Stromal cell of bone marrow (primary cell): ENCODE data around the gene CPTP.

Experiments used
- DNase-seq: peaks from one replicate; pipeline ENCODE4 v3.0.0-alpha.2; 2012; ENCODE audit warnings: low read depth

Gene CPTP

DNA sequence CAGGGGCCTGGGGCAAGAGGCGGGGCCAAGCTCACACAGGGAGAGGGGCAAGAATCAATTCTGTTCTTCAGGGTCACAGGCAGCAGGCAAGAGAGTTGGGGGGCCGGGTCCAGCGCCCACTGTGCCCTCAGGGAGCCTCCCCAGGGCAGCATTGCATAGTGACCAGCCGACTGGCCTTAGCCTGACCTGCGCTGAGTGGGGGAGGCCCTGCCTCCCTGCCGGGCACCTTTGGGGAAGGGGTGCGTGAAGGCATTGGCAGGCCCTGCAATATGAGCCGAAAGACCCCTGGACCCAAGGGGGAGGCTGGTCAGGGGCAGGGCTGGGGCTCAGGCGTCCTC lies 32.2 kb upstream of the CPTP start:
- no peak for DNase-seq

DNA sequence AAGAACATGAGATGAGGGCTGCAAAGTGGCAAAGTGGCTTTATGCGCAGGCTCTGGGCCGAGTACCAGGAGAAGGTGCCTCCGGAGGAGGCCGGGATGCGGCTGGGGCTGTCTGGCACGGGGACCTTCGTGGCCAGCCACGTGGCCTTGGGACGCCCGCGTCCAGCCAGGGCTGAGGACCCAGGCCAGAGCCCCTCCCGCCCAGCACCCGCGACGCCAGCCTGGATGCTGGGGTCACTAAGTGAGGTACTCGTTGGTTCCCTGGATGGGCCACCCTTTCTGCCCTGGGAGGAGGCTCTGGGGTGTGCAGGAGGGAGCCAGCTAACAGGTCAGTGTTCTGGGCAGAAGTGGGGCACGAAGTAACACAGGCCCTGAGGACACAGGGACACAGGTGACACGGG lies 31.8 kb upstream of the CPTP start:
- DNase-seq: no peak

DNA sequence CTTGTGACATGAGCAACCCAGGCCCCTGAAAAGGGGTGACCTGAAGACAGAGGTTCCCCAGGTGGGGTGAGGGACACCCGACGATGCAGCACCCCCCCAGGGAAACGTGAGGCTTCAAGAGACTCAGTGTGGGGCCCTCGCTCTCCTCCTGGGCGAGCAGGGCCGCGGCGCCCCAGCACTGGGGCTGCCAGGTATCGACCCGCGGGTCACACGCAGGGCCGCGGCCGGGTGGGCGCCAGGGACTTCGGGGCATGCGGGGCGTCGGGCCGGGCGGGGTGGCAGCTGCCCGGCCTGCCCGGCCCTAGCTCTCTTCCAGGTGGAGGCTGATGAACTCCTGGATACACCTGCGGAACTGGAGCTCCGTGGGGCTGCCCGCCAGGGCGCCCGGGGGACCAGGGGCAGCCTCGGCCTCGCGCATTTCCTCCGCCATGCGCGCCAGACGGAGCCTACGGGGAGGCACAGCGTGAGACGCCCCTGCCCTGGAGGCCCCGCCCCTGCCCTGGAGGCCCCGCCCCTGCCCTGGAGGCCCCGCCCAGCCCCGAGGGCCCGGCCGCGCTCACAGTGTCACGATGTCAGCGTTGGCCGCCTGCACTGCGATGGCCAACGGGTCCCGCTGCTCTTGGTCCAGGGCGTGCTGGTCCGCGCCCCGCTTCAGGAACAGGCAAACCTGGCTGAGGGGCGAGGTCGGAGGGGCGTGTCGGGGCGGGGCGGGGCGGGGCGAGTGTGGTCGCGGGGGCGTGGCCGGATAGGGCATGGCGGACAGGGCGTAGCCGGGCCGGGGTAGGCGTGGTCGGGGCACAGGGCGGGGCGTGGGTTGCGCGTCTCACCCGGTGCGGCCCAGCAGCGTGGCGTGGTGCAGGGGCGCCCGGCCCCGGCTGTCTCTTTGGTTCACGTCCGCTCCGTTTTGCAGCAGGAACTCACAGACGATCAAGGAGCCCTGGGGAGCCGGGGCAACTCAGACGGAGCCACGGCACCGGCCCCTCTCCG lies 31.0 kb upstream of the CPTP start:
- no peak for DNase-seq

DNA sequence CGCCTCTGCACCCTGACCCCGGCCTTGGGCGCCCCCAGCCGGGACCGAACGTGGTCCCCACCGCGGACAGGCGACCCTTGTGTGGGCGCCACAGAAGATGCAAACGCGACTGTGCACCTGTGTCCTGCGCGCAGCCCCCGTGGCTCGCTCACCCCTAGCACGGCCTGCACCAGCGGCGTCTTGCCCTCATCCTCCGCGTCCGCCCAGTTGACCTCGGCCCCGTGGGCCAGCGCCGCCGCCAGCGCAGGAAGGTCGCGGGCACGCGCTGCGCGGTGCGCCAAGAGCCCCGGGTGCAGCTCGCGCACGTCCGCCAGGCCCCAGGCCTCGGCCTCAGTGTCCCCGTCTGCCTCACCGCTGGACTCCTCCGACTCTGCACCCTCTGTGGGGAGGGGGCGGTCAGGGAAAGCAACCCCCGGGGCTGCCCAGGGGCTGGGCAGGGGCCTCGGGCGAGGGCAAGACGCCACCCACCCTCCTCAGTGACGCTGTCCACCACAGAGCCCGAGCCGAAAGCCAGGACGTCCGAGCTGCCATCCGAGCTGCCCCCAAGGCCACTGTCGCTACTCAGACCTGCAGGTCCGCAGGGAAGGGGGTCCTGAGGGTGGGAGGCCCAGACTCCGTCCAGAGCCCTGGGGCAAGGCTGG lies 30.2 kb upstream of the CPTP start:
- no peak for DNase-seq

DNA sequence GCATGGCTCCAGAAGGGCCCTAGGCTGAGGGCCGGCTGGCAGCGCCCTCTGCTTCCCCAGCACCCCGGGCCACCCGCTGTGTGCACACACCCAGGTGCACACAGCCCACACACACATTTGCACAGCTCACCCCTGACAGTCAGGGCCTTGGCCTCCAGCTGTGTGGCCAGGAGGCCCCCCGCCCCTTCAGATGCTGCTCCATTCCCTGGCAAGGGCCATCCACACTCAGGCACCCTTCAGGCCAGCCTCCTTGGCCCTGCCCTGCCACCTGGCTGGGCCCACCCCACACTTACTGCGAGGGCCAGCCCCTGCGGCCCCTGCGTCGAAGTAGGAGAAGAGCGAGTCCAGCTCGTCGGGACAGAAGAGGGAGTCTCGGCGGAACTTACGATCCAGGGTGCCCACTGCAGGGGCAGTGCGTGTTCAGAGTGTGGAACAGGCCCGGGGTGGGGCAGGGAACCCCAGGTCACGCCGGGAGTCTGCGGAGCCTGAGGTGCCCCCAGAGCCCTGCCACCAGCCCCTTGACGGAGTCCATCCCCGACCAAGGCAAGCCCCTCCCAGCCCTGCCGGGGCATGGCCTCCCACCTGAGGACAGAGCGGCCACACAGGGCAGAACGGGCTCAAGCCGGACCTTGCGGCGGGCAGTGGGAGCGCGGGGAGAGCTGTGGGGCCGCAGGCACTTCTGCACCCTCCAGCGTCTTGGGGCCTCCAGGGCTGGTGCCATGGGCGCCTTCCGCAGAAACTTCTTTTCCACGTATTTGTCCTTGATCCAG lies 29.3 kb upstream of the CPTP start:
- DNase-seq: no peak

DNA sequence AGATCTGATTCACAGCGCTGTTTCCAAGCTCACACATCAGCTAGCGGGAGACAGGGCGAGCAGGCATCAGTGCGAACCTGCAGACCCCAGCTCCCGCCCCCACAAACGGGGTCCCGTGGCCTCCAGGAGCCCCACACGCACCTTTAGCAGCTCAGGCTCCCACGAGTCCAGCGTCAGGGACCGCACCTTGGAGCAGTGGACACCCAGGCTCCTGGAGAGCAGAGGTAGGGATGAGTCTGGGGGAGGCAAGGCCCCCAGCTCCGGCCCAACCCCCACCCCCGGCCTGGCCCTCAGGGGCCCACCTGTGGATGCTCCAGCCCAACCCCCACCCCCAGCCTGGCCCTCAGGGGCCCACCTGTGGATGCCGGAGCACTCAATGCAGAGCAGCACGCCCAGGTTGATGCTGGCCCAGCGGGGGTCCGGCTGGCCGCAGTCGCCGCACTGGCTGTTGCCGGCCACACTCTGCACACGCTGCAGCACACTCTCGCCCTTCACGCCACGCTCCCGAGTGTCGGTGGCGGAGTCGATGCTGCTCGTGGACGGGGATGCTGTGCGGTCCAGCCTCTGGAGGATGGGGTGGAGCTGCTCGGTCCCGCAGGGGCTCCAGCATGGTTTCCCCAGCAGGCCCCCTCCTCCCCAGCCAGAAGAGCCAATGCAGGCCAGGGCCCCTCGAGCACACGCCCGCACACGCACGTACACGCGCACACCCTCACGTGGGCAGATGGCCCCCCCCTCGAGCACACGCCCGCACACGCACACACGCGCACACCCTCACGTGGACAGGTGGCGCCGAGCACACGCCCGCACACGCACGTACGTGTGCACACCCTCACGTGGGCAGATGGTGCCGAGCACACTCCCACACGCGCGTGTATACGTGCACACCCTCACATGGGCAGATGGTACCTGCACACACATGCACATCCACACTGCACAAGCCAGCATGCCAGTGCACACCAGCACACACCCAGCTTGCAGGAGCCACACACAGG lies 28.2 kb upstream of the CPTP start:
- DNase-seq: no peak

DNA sequence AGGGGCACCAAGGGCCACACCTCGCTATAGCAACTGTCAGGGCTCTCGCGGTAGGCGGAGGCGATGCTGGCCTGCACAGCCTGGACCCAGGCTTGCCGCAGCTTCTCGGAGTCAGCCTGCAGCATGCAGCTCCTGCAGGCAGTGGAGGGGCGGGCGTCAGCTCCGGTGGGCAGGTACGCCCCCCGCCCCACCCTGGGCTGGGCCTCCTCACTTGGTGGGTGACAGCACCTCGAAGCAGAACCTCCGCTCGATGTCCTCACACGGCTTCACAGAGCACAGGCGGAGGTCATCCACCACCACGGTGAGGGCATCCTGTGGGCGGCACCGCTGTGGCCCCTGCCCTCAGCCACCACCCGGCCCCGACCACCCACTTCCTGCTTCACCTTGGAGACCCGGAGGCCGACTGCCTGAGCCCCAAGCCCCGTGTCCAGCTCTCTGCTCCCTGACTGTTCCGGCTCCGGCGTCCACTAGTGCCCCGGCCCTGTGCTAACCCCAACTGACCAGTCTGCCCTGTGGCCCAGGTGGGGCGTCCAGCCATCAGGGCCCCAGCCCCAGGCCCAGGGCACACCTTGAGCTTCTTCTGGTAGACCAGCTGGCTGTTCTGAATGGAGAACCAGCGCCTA lies 26.7 kb upstream of the CPTP start:
- DNase-seq: no peak

DNA sequence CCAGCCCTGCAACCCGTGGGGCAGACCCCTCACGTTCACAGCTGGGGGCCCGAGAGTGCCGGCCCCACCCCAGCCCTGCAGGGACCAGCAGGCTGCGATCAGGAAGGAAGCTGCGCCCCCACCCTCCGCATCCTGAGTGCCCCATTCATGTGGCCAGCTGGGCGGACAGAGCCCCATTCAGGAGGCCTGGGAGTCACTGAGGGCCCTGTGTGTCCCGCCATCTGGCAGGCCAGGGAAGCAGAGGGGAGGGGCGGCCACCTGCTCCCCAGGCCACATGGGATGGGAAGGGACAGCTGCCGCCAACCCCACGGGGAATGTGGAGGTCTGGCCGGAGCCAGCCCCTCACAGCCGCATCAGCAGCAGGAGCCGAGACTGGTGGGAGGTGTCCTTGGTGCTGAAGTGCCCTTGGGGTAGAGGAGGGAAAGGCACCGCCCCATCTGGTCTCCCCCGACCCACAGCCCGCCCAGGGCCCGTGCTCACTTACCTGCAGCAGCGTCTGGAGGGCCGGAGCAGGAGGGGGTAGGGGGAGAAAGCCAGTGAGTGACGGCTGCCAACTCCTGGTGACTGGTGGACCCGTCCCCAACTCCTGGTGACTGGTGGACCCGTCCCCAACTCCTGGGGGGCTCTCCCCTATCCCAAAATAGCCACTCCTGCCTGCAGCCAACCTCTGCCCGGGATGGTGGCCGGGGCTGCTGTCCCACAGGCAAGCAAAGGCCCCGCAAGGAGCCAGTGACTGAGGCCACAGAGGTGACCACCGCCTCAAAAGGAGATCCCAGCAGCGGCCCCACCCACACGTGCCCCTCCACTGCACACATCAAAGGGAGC lies 25.5 kb upstream of the CPTP start:
- no peak for DNase-seq

DNA sequence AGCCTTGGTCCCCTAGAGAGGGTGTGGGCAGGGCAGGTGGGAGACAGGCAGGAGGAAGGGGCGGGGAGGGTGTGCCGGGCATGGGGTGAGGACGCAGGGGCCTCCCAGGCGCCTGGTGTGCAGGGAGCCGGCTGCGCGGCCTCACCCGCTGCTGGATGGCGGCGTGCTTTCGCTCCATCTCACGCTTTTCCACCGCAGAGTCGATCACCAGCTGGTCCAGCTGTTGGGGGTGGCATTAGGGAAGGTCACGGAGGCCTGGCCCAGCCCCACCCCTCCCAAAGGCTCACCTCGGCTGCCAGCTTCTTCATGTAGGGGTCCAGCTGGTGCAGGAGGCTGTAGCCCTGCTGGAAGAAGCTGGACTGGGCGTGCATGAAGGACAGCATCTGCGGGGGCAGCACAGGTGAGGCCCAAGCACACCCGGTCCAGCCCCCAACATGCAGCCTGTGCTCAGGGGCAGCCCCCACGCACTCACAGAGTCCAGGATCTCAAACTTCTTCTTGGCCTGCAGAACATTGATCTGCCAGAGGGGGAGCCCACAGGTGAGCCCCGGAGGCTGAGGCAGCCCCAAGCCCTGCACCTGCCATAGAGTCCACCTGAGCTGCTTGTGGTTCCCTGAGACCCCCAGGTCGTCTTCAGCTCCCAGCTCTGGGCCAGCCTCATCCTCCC lies 24.8 kb upstream of the CPTP start:
- DNase-seq: no peak

DNA sequence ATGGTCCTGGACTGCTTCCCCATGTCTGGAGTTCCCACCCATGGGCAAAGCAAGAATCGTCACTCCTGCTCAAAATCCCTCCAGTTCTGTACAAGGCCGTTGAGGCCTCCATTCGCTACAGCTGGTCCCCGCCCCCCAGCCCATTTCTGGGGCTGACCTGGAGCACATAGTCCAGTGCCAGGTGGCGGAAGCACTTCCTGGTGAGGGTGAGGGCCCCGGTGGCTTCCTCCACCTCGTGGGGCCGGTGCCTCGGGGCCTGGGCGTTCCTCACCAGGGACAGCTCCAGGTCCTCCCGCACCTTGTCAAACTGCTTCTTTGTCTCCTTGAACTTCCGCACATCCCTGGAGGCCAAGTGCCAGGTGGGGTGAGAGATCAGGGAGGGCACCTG lies 24.3 kb upstream of the CPTP start:
- no peak for DNase-seq

DNA sequence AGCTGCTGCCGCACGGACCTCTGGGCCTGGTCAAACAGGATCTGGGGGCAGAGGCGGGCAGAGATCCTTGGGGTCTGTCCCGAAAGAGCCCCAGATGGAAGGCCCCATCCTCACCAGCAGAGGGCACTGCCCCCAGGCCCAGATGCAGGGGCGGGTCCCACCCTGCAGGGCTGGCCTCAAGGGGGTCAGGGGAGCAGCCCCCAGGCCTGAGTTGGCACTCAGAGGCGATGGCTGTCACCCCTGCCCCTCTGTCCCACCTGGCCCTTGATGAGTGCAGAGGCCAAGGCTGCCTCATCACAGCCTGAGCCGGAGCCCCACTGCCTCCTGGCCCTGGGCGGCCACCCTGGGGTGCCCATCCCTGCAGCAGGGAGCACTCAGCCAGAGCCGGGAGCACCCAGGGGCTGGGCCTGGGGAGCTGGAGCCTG lies 22.6 kb upstream of the CPTP start:
- DNase-seq: no peak

DNA sequence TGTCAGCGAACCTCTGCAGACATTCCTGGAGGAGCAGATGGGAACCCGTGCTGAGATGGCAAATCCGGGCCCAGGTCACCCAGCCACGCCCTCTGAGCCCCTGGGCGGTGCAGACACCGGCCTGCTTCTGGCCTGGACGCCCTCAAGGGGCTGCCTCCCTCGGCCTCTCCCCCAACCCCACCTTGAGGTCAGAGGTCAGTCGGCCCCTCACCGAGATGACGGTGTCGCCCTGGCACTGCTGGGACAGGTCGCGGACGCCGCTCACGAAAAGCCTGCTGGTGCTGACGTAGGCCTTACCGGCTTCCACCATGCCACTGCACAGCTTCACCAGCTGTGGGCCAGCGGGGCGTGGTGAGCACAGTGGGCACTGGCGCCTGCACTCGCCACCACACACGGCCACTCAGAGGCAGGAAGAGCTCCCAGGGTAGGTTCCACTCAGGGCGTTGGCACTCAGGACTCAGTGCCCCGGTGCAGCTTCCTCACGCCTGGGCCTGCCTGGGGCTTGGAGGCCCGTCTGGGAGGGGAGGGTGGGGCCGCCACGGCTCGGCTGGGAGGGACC lies 21.6 kb upstream of the CPTP start:
- no peak for DNase-seq

DNA sequence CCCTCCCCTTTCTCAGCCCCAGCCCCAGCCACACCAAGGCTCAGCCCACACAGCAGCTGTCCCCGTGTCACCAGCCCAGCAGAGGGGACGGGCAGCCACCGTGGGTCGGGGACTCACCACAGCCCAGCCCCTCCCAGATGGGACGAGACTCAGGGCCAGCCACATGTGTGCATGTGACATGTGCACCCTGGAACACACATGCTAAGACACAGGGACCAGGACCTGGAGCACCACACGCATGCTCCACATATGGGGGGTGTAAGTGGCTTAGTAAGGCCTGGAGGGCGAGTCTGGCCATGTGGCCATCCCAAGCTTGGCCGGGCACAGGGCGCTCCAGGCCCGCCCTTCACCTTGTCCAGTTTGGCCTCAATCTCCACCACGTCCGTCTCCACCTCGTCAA lies 20.9 kb upstream of the CPTP start:
- no peak for DNase-seq

DNA sequence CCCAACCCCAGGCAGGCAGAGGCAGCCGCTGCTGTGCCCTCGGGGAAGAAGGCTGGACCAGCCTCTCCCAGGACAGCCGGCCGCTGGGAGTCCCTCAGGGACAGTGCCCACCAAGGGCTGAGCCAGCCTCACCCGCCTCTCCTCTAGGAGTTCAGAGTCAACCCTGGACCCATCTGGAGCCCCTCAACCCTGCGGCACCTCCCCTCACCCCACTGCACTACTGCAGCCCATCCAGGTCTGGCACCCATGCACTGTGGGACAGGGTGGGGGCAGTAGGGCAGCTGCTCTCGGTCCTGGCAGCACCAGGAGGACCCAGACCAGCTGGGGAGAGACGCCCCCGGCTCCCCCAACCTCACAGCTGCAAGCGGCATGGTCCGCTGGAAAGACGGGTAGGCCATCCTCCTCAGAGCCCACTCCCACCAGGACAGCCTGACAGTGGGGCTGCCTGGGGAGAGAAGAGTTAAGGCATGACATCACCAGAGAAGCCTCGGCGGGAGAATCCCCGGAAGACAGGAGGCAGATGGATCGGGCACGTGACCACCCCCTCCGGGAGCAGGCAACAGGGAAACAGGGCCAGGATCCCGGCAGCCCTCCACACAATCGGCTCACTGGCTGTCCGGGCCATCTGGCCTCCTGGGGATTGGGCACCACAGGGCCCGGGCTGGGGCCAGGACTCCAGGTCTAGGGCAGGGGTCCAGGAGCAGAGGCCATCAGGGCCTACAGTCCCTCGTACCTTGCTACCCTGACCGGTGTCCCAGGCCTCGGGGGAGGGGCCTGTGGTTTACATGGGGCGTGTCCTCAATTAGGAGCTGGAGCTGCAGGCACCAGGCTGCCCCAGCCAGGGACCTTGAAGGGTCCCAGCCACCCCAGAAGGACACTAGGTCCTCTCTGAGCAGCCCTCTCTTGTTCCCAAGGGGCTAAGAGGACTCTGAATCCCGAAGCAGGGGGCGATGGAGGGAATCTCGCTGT lies 20.0 kb upstream of the CPTP start:
- peak; percentile 43 for DNase-seq

DNA sequence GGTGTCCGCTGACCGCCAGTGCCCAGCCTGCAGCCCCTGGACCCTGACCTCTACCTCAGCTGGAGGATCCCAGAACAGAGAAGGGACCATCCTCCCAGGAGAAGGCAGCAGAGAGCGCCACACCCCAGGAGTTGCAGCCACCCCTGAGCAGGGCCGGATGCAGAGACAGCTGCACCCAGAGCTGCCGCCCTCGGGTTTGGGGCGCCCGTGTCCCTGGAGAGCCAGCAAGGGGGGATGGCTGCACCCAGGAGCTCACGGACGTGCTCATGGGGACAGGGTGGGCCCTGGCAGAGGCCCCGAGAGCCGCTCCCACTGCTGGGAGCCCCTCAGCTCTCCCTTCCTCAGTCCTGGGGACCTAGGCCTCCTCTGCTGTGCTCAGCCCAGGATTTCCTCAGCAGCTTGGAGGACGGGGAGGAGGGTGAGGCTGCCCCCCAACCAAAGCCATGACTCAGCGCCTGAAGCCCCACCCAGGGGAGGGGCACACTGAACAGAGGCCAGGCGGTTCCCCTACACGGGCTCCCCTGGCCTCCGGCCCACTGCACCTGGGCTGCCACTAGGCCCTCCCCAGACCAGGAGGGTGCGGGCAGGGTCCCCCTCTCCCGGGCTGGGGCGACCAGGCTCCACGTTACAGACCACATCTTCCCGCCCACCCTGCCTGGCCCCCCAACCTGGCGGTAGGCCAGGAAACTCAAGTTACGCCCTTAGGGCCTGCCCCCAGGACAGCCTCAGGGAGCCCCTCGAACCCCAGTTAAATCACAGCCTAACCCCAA lies 19.1 kb upstream of the CPTP start:
- DNase-seq: peak; percentile 55

DNA sequence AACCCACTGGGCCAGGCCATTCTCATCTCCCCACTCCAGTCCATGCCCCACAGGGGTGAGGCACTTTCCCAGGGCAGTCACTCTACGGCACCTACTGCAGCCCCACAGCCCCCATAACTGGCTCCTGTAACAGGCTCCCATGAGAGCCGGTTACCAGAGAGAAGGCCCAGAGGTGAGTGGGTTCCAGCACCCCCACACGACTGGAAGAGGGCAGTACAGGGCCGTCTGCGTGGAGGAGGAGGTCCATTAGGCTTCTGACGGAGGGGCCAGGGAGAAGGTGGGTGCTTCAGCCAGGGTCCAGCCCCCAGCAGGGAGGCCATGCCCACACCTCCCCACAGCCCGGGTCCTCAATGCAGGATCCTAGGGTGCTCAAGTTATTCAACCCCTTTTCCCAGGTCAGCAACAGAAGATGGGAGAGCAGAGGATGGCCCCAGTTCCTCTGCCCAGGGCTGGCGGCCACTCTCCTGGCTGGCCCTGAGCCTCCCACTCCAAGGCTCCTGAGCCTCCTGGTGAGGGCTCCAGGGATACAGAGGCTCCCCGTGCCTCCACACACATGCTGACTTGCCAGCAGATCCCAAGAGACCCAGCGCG lies 18.4 kb upstream of the CPTP start:
- no peak for DNase-seq

DNA sequence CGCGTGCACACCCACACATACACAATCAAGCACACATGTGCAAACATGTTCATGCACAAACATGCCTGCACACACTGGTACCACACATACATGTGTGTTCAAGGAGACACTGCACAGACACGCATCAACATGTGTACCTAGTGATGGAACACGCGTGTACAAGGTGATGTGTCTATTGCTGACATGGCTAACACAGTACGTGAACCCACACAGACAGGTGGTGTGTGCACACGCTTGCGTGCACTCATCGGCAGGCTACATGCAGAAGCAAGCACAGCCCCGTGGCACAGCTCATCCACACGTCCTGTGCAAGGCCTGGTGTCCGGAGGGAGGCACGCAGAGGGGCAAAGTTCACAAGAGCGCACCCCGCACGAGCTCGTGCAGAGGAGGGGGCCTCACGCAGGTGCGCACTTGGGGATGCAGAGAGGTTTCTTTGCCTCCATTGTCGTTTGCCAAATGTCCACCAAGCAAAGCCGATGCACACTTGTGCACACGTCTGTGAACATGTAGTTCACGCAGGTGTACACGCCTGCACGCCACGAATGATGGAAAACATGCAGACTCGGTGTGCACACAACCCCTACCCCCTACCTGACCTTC lies 17.8 kb upstream of the CPTP start:
- DNase-seq: no peak
